ENCODE measurements around the gene AQP10.
"Not testable (repeated sequence)": the region's sequence is repeated elsewhere in the genome, so short reads cannot be mapped to it uniquely, and the experiment has no call there.

Gene AQP10

DNA sequence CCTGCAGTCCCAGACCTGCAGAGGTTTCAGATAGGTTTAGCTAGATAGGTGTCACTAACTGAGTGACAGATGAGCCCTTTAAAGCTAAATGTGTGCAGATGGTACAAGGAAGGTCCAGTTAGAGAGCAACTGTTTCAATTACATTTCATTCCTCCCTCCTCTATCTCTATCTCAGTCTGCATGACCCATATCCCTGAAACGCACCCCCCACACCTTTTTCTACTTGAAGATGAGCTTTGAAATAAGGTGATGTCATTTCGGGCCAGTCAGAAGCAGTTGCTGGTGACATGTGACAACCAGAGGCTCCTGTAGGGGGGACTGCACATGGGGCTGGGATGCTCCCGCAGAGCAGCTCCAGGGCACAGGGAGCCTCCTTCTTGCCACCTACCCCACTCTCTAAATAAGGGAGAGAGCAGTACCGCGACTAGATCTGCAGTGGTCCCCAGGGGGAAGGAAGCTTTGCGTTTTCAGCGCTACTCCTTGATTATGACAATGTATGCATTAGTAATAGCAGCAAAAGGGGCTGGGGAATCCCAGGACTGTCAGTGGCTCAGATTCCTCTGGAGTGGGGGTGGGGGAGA lies 8.7 kb downstream of the AQP10 start:
- TF ChIP-seq, protein P1, sequence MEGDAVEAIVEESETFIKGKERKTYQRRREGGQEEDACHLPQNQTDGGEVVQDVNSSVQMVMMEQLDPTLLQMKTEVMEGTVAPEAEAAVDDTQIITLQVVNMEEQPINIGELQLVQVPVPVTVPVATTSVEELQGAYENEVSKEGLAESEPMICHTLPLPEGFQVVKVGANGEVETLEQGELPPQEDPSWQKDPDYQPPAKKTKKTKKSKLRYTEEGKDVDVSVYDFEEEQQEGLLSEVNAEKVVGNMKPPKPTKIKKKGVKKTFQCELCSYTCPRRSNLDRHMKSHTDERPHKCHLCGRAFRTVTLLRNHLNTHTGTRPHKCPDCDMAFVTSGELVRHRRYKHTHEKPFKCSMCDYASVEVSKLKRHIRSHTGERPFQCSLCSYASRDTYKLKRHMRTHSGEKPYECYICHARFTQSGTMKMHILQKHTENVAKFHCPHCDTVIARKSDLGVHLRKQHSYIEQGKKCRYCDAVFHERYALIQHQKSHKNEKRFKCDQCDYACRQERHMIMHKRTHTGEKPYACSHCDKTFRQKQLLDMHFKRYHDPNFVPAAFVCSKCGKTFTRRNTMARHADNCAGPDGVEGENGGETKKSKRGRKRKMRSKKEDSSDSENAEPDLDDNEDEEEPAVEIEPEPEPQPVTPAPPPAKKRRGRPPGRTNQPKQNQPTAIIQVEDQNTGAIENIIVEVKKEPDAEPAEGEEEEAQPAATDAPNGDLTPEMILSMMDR (IDR thresholded peaks at IDR 0.05; ENCODE audit: low read depth, low read length): no peak
- DNase-seq (ENCODE audit: low read depth in 2 of 2): no peak
- H3K4me3 ChIP-seq (replicated peaks in 1 of 2; ENCODE audit: low read depth in 2 of 2, low read length in 2 of 2): no peak overlapping the region

DNA sequence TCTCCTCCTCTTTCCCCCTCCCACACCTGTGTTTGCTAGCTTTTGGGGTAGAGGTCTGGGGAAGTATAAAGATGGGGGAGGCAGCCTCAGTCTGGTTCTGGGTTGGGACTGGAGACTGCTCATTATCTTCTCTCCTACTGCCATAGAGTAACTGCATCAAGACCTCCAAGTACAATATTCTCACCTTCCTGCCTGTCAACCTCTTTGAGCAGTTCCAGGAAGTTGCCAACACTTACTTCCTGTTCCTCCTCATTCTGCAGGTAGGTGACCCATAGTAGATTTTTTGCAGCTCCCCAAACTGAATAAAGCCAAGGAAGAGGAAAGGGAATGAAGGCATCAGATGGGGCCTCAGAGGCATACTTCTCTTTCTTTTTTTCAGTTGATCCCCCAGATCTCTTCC lies 9.8 kb downstream of the AQP10 start:
- H3K4me3 ChIP-seq (replicated peaks in 1 of 2; ENCODE audit: low read depth in 2 of 2, low read length in 2 of 2): no peak overlapping the region
- TF ChIP-seq, protein P1 (IDR thresholded peaks at IDR 0.05; ENCODE audit: low read depth, low read length): no peak
- no peak for DNase-seq (ENCODE audit: low read depth in 2 of 2)

DNA sequence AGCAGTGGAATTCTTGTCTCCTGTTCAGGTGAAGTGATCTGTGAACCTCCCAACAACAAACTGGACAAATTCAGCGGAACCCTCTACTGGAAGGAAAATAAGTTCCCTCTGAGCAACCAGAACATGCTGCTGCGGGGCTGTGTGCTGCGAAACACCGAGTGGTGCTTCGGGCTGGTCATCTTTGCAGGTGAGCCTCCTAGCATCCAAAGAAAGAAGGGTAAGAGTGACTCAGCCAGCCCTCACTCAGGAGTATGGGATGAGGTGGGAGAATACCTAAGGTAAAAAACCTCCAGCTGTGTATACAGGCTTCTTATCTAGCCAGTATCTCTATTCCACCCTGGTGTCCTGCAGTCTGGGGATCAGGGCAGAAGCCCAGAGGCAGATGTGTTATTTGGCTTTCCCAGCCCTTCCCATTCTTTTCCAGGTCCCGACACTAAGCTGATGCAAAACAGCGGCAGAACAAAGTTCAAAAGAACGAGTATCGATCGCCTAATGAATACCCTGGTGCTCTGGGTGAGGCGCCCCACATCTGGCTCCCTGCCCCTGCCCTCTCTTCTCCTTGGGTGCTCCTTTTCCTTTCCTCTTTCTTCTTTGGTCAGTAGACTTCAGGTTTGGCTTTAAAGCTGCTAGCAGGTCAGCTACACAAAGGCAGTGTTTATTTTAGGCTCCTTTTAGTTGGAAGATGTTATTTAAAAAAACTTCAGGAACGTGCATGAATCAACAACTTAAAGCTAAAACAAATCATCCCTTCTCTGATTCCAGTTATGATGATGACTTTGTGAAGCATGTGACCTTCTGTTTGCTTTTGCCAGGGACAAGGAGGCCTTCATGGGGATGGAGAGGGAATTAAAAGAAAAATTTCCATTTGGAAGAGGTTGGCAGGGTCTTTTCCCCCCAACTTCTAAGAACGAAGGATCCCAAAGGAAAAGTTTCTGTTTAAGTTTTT lies 13.5 kb downstream of the AQP10 start:
- DNase-seq (ENCODE audit: low read depth in 2 of 2): no peak
- no peak overlapping the region for H3K4me3 ChIP-seq (replicated peaks in 1 of 2; ENCODE audit: low read depth in 2 of 2, low read length in 2 of 2)
- TF ChIP-seq, protein P1 (IDR thresholded peaks at IDR 0.05; ENCODE audit: low read depth, low read length): no peak

DNA sequence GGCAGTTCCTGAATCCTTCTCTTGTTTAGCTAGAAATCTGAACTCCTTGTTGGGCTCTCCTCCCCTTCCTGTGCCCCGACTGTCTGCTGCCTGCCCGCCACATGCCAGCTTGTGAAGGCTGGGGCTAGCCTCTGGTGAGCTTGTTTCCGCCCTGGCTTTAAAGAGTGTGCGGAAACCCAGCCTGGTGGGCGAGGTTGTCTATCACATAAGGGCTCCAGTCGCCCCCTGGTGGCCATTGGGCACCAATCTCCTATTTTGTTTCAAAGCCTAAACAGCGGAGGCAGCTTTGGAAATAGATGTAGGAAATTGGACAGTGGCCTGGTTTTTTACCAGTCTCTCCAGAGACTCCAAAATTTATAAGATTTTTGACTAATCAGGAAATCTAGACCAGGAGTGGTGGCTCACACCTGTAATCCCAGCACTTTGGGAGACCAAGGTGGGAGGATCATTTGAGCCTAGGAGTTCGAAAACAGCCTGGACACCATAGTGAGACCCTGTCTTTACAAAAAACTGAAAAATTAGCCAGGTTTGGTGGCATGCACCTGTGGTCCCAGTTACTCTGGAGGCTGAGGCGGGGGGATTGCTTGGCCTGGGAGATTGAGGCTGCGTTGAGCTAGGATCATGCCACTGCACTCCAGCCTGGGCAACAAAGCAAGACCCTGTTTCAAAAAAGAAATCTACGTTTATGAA lies 14.3 kb downstream of the AQP10 start:
- TF ChIP-seq, protein P1 (IDR thresholded peaks at IDR 0.05; ENCODE audit: low read depth, low read length): peak; percentile 87
- H3K4me3 ChIP-seq (replicated peaks in 1 of 2; ENCODE audit: low read depth in 2 of 2, low read length in 2 of 2): no peak overlapping the region
- peak; percentile 89 to 91 for DNase-seq (ENCODE audit: low read depth in 2 of 2)

DNA sequence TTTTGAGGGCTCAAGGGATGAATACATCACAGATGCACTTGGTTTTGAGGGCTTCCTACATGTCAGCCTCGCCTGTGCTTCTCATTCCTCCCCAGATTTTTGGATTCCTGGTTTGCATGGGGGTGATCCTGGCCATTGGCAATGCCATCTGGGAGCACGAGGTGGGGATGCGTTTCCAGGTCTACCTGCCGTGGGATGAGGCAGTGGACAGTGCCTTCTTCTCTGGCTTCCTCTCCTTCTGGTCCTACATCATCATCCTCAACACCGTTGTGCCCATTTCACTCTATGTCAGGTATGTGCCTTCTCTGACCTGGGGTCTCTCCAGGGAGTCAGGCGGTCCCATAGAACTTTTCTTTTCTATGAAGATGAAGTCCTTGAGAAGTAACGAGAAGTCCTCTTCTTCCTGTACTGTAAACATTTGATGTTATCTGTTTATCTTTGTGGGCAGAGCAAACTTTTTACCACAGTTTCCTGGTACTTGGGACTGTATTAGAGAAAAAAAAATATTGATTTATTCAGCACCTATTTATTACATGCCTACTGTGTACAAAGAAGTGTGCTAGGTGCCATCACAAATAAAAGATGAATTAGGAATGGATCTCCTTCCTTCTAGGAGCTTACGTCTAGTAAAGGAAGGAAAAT lies 16.5 kb downstream of the AQP10 start:
- no peak overlapping the region for H3K4me3 ChIP-seq (replicated peaks in 1 of 2; ENCODE audit: low read depth in 2 of 2, low read length in 2 of 2)
- DNase-seq (ENCODE audit: low read depth in 2 of 2): no peak
- TF ChIP-seq, protein P1 (IDR thresholded peaks at IDR 0.05; ENCODE audit: low read depth, low read length): no peak

DNA sequence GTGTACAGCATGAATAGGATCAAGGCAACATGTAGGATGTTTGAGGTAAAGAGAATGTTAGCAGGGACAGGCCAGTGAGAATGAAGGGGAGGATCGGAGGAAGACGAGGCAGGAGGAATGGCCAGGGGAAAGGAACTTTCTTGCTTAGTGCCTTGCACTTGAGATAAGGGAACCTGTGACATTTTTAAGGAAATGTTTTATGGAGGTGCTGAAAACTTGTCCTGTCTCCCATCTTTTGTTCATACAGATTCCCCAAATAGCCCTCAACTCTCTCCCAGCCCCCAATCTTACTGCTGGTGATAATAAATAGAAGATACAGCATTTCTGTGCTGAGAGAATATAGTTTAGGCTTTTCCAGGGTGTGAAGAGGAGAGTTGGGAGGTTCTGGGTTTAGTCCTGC lies 18.0 kb downstream of the AQP10 start:
- TF ChIP-seq, protein P1 (IDR thresholded peaks at IDR 0.05; ENCODE audit: low read depth, low read length): no peak
- DNase-seq (ENCODE audit: low read depth in 2 of 2): no peak
- no peak overlapping the region for H3K4me3 ChIP-seq (replicated peaks in 1 of 2; ENCODE audit: low read depth in 2 of 2, low read length in 2 of 2)

DNA sequence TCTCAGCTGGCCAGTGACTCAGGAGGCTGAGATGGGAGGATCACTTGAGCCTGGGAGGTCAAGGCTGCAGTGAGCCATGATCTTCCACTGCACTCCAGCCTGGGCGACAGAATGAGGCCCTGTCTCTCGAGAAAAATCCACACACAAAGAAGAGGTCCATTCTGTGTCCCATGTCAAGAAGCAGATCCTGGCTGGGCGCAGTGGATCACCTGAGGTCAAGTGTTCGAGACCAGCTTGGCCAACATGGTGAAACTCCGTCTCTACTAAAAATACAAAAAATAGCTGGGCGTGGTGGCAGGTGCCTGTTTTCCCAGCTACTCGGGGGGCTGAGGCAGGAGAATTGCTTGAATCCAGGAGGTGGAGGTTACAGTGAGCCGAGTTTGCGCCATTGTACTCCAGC lies 20.5 kb downstream of the AQP10 start:
- not testable (repeated sequence) for H3K4me3 ChIP-seq (replicated peaks in 1 of 2; ENCODE audit: low read depth in 2 of 2, low read length in 2 of 2); DNase-seq (ENCODE audit: low read depth in 2 of 2)
